Measurements from ENCODE around the gene IKZF3. TPM values are rescaled to one million over a fixed set of nuclear protein-coding genes. Genes with fewer than 3 reads are reported as not detected.

IKZF3 gene
- total RNA-seq, 1 experiment from 2014 or later = 0.81 TPM

GRCh38 chr17:39717660-39718059, 146.5 kb downstream of the IKZF3 start (continued):
- TF ChIP-seq CTCF (IDR thresholded peaks at IDR 0.05) = no peak
- TF ChIP-seq NR2C2 (CRISPR knock-in tag; IDR thresholded peaks at IDR 0.05) = no peak
- no peak for TF ChIP-seq CREB1 (CRISPR knock-in tag; IDR thresholded peaks at IDR 0.05)
- TF ChIP-seq AR (CRISPR knock-in tag; IDR thresholded peaks at IDR 0.05) = no peak

- Mint-ChIP-seq H3K27me3 (ENCODE audit: low read depth) (no peaks in the 10 kb centered on the region), H3K36me3 (peaks cover 49% of the 10 kb centered on the region), H3K4me1 (no peaks in the 10 kb centered on the region), H3K4me3 (no peak overlapping the region), H3K9me3 (no peaks in the 10 kb centered on the region), H3K27ac (no peak overlapping the region)
- no peak for DNase-seq (ENCODE audit: low spot score)
- POLR2A ChIA-PET = no interaction called here
- ATAC-seq = no peak
- CTCF ChIA-PET = interaction anchor here (1.2 to 1.4 kb wide), 2 partner anchors 95 to 264 kb away, joined by 3 to 4 read pairs; partner anchors contain the start of gene PSMD3
- TF ChIP-seq GTF2I (CRISPR knock-in tag; conservative IDR thresholded peaks at IDR 0.05) (no peak), FOXP4 (CRISPR knock-in tag; IDR thresholded peaks at IDR 0.05) (no peak), SOX15 (CRISPR knock-in tag; IDR thresholded peaks at IDR 0.05) (no peak), CREB1 (CRISPR knock-in tag; IDR thresholded peaks at IDR 0.05) (no peak), AR (CRISPR knock-in tag; IDR thresholded peaks at IDR 0.05) (no peak), ZBTB43 (CRISPR knock-in tag; IDR thresholded peaks at IDR 0.05) (no peak), SMAD4 (CRISPR knock-in tag; IDR thresholded peaks at IDR 0.05) (no peak), FOXJ3 (CRISPR knock-in tag; IDR thresholded peaks at IDR 0.05; ENCODE audit: borderline replicate concordance) (no peak), E2F5 (CRISPR knock-in tag; IDR thresholded peaks at IDR 0.05) (no peak), RELA (CRISPR knock-in tag; IDR thresholded peaks at IDR 0.05; ENCODE audit: borderline replicate concordance) (no peak), CREM (CRISPR knock-in tag; IDR thresholded peaks at IDR 0.05) (no peak), SP1 (CRISPR knock-in tag; conservative IDR thresholded peaks at IDR 0.05) (no peak), TP53 (CRISPR knock-in tag; IDR thresholded peaks at IDR 0.05) (no peak), ZNF263 (CRISPR knock-in tag; IDR thresholded peaks at IDR 0.05; ENCODE audit: low read depth) (no peak), AFF4 (CRISPR knock-in tag; IDR thresholded peaks at IDR 0.05; ENCODE audit: borderline replicate concordance) (no peak)
These were observed 147.1 kb downstream of the IKZF3 start for GRCh38 chr17:39716879-39717536.
